Measurements from ENCODE around the gene DPY19L1. TPM values are rescaled to one million over a fixed set of nuclear protein-coding genes. Genes with fewer than 3 reads are reported as not detected.

Gene DPY19L1
- total and polyA plus RNA-seq, 2 donors (not counting 3 experiments of a cell fraction or from before 2014, with no cell fraction given) = 30.9 to 53.1 TPM

DNA sequence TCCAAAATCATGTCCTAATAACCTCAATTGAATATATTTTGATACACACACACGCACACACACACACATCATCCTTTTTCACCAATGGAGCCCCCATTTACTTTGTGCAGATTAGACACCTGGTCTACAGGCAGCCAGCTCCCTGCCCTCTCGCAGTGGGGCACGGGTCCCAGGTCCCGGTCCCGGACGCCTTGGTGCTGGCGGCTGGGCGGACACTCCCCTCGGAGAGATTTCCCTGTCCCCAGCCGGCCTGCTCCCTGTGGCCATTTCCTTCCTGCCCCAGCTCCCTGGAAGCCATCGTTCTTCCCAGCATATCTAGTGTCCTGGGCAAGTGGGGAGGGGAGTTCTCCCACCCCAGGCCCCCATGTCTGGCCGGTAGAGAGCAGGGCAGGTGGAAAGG lies 14.6 kb downstream of the DPY19L1 start:
- H4K20me1 ChIP-seq (replicated peaks; ENCODE audit: control insufficient read depth, extremely low read depth, insufficient read depth, low read length) = no peaks in the 10 kb centered on the region
- FAIRE-seq (no peak), DNase-seq (ENCODE audit: low read depth, low spot score) (no peak)
- no peak overlapping the region for H2AFZ ChIP-seq (ENCODE audit: low read depth, low read length)
- TF ChIP-seq EZH2 (IDR thresholded peaks at IDR 0.05; ENCODE audit: borderline replicate concordance, low read depth, low read length, severe bottlenecking) (no peak), GATA2 (IDR thresholded peaks at IDR 0.05; ENCODE audit: insufficient read depth, insufficient read length, low read depth, low read length) (no peak), POLR2A (IDR thresholded peaks at IDR 0.05; ENCODE audit: low read depth, low read length) (no peak), CTCF (IDR thresholded peaks at IDR 0.05; ENCODE audit: extremely low read depth in 1 of 2, insufficient read depth in 1 of 2, low read depth in 1 of 2, low read length in 2 of 2) (no peak), FOS (IDR thresholded peaks at IDR 0.05; ENCODE audit: borderline replicate concordance, insufficient read depth, low read length) (no peak), JUN (IDR thresholded peaks at IDR 0.05; ENCODE audit: borderline replicate concordance, insufficient read depth, insufficient read length, low read depth) (no peak), MYC (IDR thresholded peaks at IDR 0.05; ENCODE audit: low read depth, low read length) (no peak), POLR2AphosphoS5 (IDR thresholded peaks at IDR 0.05; ENCODE audit: insufficient read depth, low read depth, low read length) (no peak)
- TF ChIP-seq, protein P1, sequence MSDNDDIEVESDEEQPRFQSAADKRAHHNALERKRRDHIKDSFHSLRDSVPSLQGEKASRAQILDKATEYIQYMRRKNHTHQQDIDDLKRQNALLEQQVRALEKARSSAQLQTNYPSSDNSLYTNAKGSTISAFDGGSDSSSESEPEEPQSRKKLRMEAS (IDR thresholded peaks at IDR 0.05; ENCODE audit: insufficient read depth, insufficient read length) = no peak
- ChIA-PET POLR2A (no interaction called here), CTCF (no interaction called here)
- H3K9me3 ChIP-seq (replicated peaks; ENCODE audit: control insufficient read depth, insufficient read depth, low read length) = no peaks in the 10 kb centered on the region
- intact Hi-C loops (cut with micrococcal nuclease) (no loop called here), dilution Hi-C loops (cut with MboI; ENCODE audit: extremely low pct_ligation_motif_present, low sequenced_read_pairs) (no loop called here)
- no peak overlapping the region for H3K4me3 ChIP-seq (replicated peaks in 1 of 3; ENCODE audit: insufficient read depth in 1 of 3, low read depth in 1 of 3, low read length in 3 of 3)
- no peak overlapping the region for H3K4me2 ChIP-seq (ENCODE audit: insufficient read depth, low read length)
- H3K36me3 ChIP-seq (ENCODE audit: control insufficient read depth in 2 of 2, extremely low read depth in 1 of 2, insufficient read depth in 2 of 2, low read length in 2 of 2) = no peaks in the 10 kb centered on the region
- H3K9ac ChIP-seq (replicated peaks; ENCODE audit: extremely low read depth, insufficient read depth, low read length) = no peak overlapping the region
- no TSS peak for BruUV-seq (replicated peaks)
- H3K27me3 ChIP-seq (ENCODE audit: control insufficient read depth in 2 of 2, insufficient read depth in 2 of 2, low read length in 2 of 2) = no peaks in the 10 kb centered on the region
- H3K27ac ChIP-seq (ENCODE audit: insufficient read depth, low read depth, low read length) = no peak overlapping the region
- H3K79me2 ChIP-seq (ENCODE audit: control insufficient read depth, insufficient read depth, low read length) = peaks cover 74% of the 10 kb centered on the region
- H3K4me1 ChIP-seq (ENCODE audit: control insufficient read depth, extremely low read depth, insufficient read depth, low read length) = no peaks in the 10 kb centered on the region
- no peaks in the 10 kb centered on the region for H3K9me1 ChIP-seq (replicated peaks; ENCODE audit: control insufficient read depth, extremely low read depth, insufficient read depth, low read length)
